ENCODE measurements around the gene SLC24A3. TPM values are rescaled to one million over a fixed set of nuclear protein-coding genes. Genes with fewer than 3 reads are reported as not detected.

Gene SLC24A3
- total and polyA plus RNA-seq, 2 of the 13 experiments (the other 11 are each of a cell fraction or from before 2014, with no cell fraction given) = not detected

DNA sequence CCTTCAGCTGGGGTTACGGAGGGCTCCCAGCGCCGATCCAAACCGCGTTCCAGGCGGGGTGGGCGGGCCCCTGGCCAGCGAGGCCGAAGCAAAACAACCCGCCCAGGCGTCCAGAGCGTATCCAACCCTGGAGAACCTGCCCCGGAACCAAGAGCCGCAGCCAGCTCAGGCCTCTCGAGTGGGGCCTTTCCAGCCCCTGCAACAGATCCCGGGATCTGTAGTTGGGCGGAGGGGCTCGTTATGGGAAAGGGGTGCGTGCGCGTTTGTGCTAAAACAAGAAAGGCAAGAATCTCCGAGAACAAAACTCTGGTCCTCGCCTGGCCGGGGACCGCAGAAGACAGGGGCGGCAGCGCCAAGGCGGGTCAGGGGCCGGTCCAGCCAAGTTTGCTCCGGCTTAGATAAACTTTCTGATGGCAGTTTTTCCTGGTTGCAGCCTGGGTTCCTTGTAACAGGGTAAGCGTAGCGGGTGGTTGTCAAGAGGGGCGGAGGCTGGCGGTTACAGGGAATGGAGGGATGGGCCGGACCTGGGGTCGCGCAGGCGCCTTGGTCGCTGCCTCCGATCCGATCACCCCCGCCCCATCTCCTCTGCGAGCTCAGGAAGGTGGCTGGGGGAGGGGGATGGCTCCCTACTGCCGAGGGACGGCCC, 545.2 kb downstream of the SLC24A3 start (continued):
- TF ChIP-seq, protein P1, sequence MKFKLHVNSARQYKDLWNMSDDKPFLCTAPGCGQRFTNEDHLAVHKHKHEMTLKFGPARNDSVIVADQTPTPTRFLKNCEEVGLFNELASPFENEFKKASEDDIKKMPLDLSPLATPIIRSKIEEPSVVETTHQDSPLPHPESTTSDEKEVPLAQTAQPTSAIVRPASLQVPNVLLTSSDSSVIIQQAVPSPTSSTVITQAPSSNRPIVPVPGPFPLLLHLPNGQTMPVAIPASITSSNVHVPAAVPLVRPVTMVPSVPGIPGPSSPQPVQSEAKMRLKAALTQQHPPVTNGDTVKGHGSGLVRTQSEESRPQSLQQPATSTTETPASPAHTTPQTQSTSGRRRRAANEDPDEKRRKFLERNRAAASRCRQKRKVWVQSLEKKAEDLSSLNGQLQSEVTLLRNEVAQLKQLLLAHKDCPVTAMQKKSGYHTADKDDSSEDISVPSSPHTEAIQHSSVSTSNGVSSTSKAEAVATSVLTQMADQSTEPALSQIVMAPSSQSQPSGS (CRISPR knock-in tag; IDR thresholded peaks at IDR 0.05) = no peak
- TF ChIP-seq ZNF761 (CRISPR knock-in tag; conservative IDR thresholded peaks at IDR 0.05) (no peak), ETV6 (CRISPR knock-in tag; conservative IDR thresholded peaks at IDR 0.05) (no peak; the same call in 1 of the 2 replicates), ZNF12 (CRISPR knock-in tag; IDR thresholded peaks at IDR 0.05) (no peak), DNMT3B (CRISPR knock-in tag; conservative IDR thresholded peaks at IDR 0.05) (no peak), ZNF501 (CRISPR knock-in tag; IDR thresholded peaks at IDR 0.05) (peak; percentile 88), RFX1 (IDR thresholded peaks at IDR 0.05) (no peak), ZNF577 (CRISPR knock-in tag; IDR thresholded peaks at IDR 0.05; ENCODE audit: borderline replicate concordance, low read depth) (no peak), EZH2 (conservative IDR thresholded peaks at IDR 0.05; ENCODE audit: low read depth, low read length) (no peak), NCOR1 (IDR thresholded peaks at IDR 0.05; ENCODE audit: borderline replicate concordance, low read length) (no peak)
- TF ChIP-seq, protein P2, sequence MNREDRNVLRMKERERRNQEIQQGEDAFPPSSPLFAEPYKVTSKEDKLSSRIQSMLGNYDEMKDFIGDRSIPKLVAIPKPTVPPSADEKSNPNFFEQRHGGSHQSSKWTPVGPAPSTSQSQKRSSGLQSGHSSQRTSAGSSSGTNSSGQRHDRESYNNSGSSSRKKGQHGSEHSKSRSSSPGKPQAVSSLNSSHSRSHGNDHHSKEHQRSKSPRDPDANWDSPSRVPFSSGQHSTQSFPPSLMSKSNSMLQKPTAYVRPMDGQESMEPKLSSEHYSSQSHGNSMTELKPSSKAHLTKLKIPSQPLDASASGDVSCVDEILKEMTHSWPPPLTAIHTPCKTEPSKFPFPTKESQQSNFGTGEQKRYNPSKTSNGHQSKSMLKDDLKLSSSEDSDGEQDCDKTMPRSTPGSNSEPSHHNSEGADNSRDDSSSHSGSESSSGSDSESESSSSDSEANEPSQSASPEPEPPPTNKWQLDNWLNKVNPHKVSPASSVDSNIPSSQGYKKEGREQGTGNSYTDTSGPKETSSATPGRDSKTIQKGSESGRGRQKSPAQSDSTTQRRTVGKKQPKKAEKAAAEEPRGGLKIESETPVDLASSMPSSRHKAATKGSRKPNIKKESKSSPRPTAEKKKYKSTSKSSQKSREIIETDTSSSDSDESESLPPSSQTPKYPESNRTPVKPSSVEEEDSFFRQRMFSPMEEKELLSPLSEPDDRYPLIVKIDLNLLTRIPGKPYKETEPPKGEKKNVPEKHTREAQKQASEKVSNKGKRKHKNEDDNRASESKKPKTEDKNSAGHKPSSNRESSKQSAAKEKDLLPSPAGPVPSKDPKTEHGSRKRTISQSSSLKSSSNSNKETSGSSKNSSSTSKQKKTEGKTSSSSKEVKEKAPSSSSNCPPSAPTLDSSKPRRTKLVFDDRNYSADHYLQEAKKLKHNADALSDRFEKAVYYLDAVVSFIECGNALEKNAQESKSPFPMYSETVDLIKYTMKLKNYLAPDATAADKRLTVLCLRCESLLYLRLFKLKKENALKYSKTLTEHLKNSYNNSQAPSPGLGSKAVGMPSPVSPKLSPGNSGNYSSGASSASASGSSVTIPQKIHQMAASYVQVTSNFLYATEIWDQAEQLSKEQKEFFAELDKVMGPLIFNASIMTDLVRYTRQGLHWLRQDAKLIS (CRISPR knock-in tag; IDR thresholded peaks at IDR 0.05) = no peak
- TF ChIP-seq, protein P3, sequence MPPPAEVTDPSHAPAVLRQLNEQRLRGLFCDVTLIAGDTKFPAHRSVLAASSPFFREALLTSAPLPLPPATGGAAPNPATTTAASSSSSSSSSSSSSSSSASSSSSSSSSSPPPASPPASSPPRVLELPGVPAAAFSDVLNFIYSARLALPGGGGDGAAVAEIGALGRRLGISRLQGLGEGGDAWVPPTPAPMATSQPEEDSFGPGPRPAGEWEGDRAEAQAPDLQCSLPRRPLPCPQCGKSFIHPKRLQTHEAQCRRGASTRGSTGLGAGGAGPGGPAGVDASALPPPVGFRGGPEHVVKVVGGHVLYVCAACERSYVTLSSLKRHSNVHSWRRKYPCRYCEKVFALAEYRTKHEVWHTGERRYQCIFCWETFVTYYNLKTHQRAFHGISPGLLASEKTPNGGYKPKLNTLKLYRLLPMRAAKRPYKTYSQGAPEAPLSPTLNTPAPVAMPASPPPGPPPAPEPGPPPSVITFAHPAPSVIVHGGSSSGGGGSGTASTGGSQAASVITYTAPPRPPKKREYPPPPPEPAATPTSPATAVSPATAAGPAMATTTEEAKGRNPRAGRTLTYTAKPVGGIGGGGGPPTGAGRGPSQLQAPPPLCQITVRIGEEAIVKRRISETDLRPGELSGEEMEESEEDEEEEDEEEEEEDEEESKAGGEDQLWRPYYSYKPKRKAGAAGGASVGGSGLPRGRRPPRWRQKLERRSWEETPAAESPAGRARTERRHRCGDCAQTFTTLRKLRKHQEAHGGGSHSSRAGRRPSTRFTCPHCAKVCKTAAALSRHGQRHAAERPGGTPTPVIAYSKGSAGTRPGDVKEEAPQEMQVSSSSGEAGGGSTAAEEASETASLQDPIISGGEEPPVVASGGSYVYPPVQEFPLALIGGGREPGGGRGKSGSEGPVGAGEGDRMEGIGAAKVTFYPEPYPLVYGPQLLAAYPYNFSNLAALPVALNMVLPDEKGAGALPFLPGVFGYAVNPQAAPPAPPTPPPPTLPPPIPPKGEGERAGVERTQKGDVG (CRISPR knock-in tag; IDR thresholded peaks at IDR 0.05; ENCODE audit: borderline replicate concordance) = no peak; the same call in 1 of the 2 replicates
